Uterus (tissue), 2 donors: ENCODE results near the gene PPIP5K2.

Experiments
- CTCF ChIP-seq, 4 experiments: fragments of 200-600 bp in 2 of 4; fragments of 450-650 bp in 2 of 4; sonication (generic) in 2 of 4; IDR thresholded peaks; one replicate each; pipeline ENCODE4 v1.5.1; 2016 to 2019; ENCODE audit warnings: antibody characterized with exemption in 4 of 4, mild to moderate bottlenecking in 2 of 4, moderate library complexity in 1 of 4
- POLR2A ChIP-seq, 2 donors: fragments of 450-650 bp; IDR thresholded peaks; one replicate each; pipeline ENCODE4 v1.6.1; 2016; ENCODE audit warnings: antibody characterized with exemption in 2 of 2, mild to moderate bottlenecking in 1 of 2, moderate library complexity in 1 of 2

DNA sequence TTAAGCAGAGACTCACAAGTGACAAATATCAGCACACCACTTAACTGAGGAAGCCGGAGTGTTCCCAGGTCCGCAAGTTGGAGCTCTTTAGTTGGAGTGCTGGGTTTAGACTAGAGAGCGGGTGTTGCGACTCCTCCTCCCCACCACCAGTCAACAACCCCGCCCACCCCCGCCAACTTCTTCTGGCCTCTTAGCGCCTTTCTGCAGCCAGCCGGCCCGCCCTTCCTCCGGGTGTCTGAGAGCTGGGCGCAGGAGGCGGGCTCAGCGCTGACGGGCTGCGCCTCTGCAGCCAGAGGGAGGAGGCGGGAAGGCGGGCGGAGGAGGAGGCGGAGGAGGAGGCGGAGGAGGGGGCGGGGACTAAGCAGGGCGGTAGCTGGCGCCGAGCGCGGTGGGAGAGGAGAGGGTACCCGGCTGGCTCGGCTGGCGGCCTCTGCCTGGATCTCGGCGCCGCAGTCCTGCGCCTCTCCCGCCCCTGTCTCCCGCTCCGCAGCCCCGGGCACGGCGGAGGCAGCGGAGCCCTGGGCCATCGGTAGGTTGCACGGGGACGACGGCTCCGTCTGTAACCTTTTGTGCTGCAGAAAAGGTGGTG, 138.4 kb downstream of the PPIP5K2 start, which contains the start of gene MACIR:
- peak in 3 of 4 experiments; percentile 3 to 14 (median 5) for TF ChIP-seq CTCF (IDR thresholded peaks at IDR 0.05)
- peak; percentile 53 to 70 for TF ChIP-seq POLR2A (IDR thresholded peaks at IDR 0.05)
